Measurements from ENCODE around the gene STAT6. TPM values are rescaled to one million over a fixed set of nuclear protein-coding genes. Genes with fewer than 3 reads are reported as not detected.
"Not testable (repeated sequence)": the region's sequence is repeated elsewhere in the genome, so short reads cannot be mapped to it uniquely, and the experiment has no call there.

STAT6 gene
- total RNA-seq, 2 experiments from 2014 or later = 188 to 193 TPM

- CTCF ChIA-PET = interaction anchor here (0.6 to 14.5 kb wide), 7 partner anchors 18 to 128 kb away, joined by 3 to 252 read pairs (median 3); partner anchors contain the start of gene STAT6
- H3K4me1 Mint-ChIP-seq (ENCODE audit: low read depth) = peaks cover 11% of the 10 kb centered on the region
- no peaks in the 10 kb centered on the region for H3K27me3 Mint-ChIP-seq (ENCODE audit: low read depth)
- peak overlapping the region; percentile 80 for H3K4me3 Mint-ChIP-seq
- no peaks in the 10 kb centered on the region for H3K36me3 Mint-ChIP-seq (ENCODE audit: low read depth)
- intact Hi-C loops (cut with micrococcal nuclease) = loop anchor here (1.0 kb wide), 2 partner anchors 113 to 371 kb away; no protein-coding TSS in a partner anchor
- H3K27ac Mint-ChIP-seq = no peak overlapping the region
- peaks cover 4% of the 10 kb centered on the region for H3K9me3 Mint-ChIP-seq
- no peak for DNase-seq
Measured at GRCh38 chr12:57128519-57129247, 17.5 kb upstream of the STAT6 start.

- peak within 1 kb of the TSS; percentile 80 for H3K4me3 Mint-ChIP-seq
- peaks cover 7% of the 10 kb centered on the region for H3K9me3 Mint-ChIP-seq
- DNase-seq = peak; percentile 75
- CTCF ChIA-PET = interaction anchor here (0.6 to 14.5 kb wide), 7 partner anchors 17 to 127 kb away, joined by 3 to 252 read pairs (median 3); partner anchors contain the start of gene STAT6
- H3K27me3 Mint-ChIP-seq (ENCODE audit: low read depth) = no peaks in the 10 kb centered on the region
- intact Hi-C loops (cut with micrococcal nuclease) = loop anchor here (1.0 kb wide), 3 partner anchors 39 to 371 kb away; no protein-coding TSS in a partner anchor
- no peak within 1 kb of the TSS for H3K27ac Mint-ChIP-seq
- peaks cover 11% of the 10 kb centered on the region for H3K4me1 Mint-ChIP-seq (ENCODE audit: low read depth)
- H3K36me3 Mint-ChIP-seq (ENCODE audit: low read depth) = no peaks in the 10 kb centered on the region
Measured at GRCh38 chr12:57127726-57128518, 16.8 kb upstream of the STAT6 start, which contains the start of gene LRP1. LRP1 (plus strand) TSS chr12:57128483; CDS start chr12:57128965, 482 bp downstream.

GRCh38 chr12:57127101-57127725 lies 16.1 kb upstream of the STAT6 start:
- Mint-ChIP-seq H3K4me3 (peak overlapping the region; percentile 80), H3K36me3 (ENCODE audit: low read depth) (no peaks in the 10 kb centered on the region), H3K9me3 (peaks cover 7% of the 10 kb centered on the region), H3K27ac (no peak overlapping the region), H3K27me3 (ENCODE audit: low read depth) (no peaks in the 10 kb centered on the region), H3K4me1 (ENCODE audit: low read depth) (peaks cover 11% of the 10 kb centered on the region)
- CTCF ChIA-PET = interaction anchor here (0.6 to 14.5 kb wide), 7 partner anchors 11 to 60 kb away, joined by 3 to 252 read pairs (median 4); partner anchors contain the start of gene STAT6
- DNase-seq = peak; percentile 71
- intact Hi-C loops (cut with micrococcal nuclease) = loop anchor here (1.0 kb wide), 1 partner anchor 40 kb away; no protein-coding TSS in a partner anchor

- Mint-ChIP-seq H3K9me3 (peaks cover 7% of the 10 kb centered on the region), H3K4me1 (ENCODE audit: low read depth) (peaks cover 11% of the 10 kb centered on the region), H3K4me3 (no peak overlapping the region), H3K27ac (no peak overlapping the region), H3K27me3 (ENCODE audit: low read depth) (no peaks in the 10 kb centered on the region), H3K36me3 (ENCODE audit: low read depth) (no peaks in the 10 kb centered on the region)
- intact Hi-C loops (cut with micrococcal nuclease) = no loop called here
- DNase-seq = no peak
- CTCF ChIA-PET = interaction anchor here (0.6 to 14.5 kb wide), 7 partner anchors 11 to 61 kb away, joined by 3 to 252 read pairs (median 4); partner anchors contain the start of gene STAT6
Measured at GRCh38 chr12:57126561-57126960, 15.4 kb upstream of the STAT6 start.

GRCh38 chr12:57126061-57126460 lies 14.9 kb upstream of the STAT6 start:
- H3K36me3 Mint-ChIP-seq (ENCODE audit: low read depth) = no peaks in the 10 kb centered on the region
- no peak overlapping the region for H3K4me3 Mint-ChIP-seq
- DNase-seq = no peak
- CTCF ChIA-PET = interaction anchor here (1.3 to 14.5 kb wide), 7 partner anchors 10 to 113 kb away, joined by 3 to 252 read pairs (median 5); partner anchors contain the start of gene STAT6
- H3K27ac Mint-ChIP-seq = no peak overlapping the region
- peaks cover 9% of the 10 kb centered on the region for H3K4me1 Mint-ChIP-seq (ENCODE audit: low read depth)
- intact Hi-C loops (cut with micrococcal nuclease) = no loop called here
- no peaks in the 10 kb centered on the region for H3K27me3 Mint-ChIP-seq (ENCODE audit: low read depth)
- peaks cover 7% of the 10 kb centered on the region for H3K9me3 Mint-ChIP-seq

GRCh38 chr12:57124261-57124877 lies 13.2 kb upstream of the STAT6 start:
- CTCF ChIA-PET = interaction anchor here (0.5 to 14.5 kb wide), 39 partner anchors 8 to 211 kb away, joined by 3 to 252 read pairs (median 5); partner anchors contain the start of genes NEMP1 and STAT6
- intact Hi-C loops (cut with micrococcal nuclease) = loop anchor here (1.0 kb wide), 3 partner anchors 49 to 119 kb away; no protein-coding TSS in a partner anchor
- no peaks in the 10 kb centered on the region for H3K36me3 Mint-ChIP-seq (ENCODE audit: low read depth)
- no peaks in the 10 kb centered on the region for H3K27me3 Mint-ChIP-seq (ENCODE audit: low read depth)
- H3K9me3 Mint-ChIP-seq = peaks cover 7% of the 10 kb centered on the region
- DNase-seq = peak; percentile 90
- no peak overlapping the region for H3K4me3 Mint-ChIP-seq
- H3K4me1 Mint-ChIP-seq (ENCODE audit: low read depth) = peaks cover under 1% of the 10 kb centered on the region
- no peak overlapping the region for H3K27ac Mint-ChIP-seq

GRCh38 chr12:57123813-57124212 lies 12.7 kb upstream of the STAT6 start:
- H3K4me1 Mint-ChIP-seq (ENCODE audit: low read depth) = peaks cover 6% of the 10 kb centered on the region
- intact Hi-C loops (cut with micrococcal nuclease) = loop anchor here (1.0 kb wide), 3 partner anchors 49 to 119 kb away; no protein-coding TSS in a partner anchor
- H3K9me3 Mint-ChIP-seq = peaks cover 7% of the 10 kb centered on the region
- CTCF ChIA-PET = interaction anchor here (0.5 to 14.5 kb wide), 35 partner anchors 8 to 147 kb away, joined by 3 to 252 read pairs (median 4); partner anchors contain the start of genes NEMP1 and STAT6
- H3K27ac Mint-ChIP-seq = no peak overlapping the region
- no peak overlapping the region for H3K4me3 Mint-ChIP-seq
- no peaks in the 10 kb centered on the region for H3K36me3 Mint-ChIP-seq (ENCODE audit: low read depth)
- DNase-seq = no peak
- no peaks in the 10 kb centered on the region for H3K27me3 Mint-ChIP-seq (ENCODE audit: low read depth)

GRCh38 chr12:57120718-57121117 lies 9.6 kb upstream of the STAT6 start:
- H3K4me3 Mint-ChIP-seq; DNase-seq; intact Hi-C loops (cut with micrococcal nuclease); H3K27ac Mint-ChIP-seq; H3K36me3 Mint-ChIP-seq (ENCODE audit: low read depth); H3K9me3 Mint-ChIP-seq; H3K27me3 Mint-ChIP-seq (ENCODE audit: low read depth): not testable (repeated sequence)
- CTCF ChIA-PET = interaction anchor here (0.6 to 14.5 kb wide), 7 partner anchors 10 to 112 kb away, joined by 3 to 252 read pairs (median 4); partner anchors contain the start of gene STAT6
- H3K4me1 Mint-ChIP-seq (ENCODE audit: low read depth) = peaks cover 13% of the 10 kb centered on the region

GRCh38 chr12:57119294-57120085 lies 8.3 kb upstream of the STAT6 start:
- Mint-ChIP-seq H3K4me1 (ENCODE audit: low read depth) (peaks cover 13% of the 10 kb centered on the region), H3K27ac (no peak overlapping the region), H3K4me3 (no peak overlapping the region), H3K9me3 (peaks cover 7% of the 10 kb centered on the region), H3K27me3 (ENCODE audit: low read depth) (no peaks in the 10 kb centered on the region), H3K36me3 (ENCODE audit: low read depth) (no peaks in the 10 kb centered on the region)
- DNase-seq = no peak
- CTCF ChIA-PET = interaction anchor here (1.2 to 14.5 kb wide), 4 partner anchors 8 to 111 kb away, joined by 3 to 252 read pairs (median 118); partner anchors contain the start of gene STAT6
- intact Hi-C loops (cut with micrococcal nuclease) = no loop called here

- Mint-ChIP-seq H3K9me3 (peaks cover 4% of the 10 kb centered on the region), H3K27me3 (ENCODE audit: low read depth) (no peaks in the 10 kb centered on the region), H3K36me3 (ENCODE audit: low read depth) (no peaks in the 10 kb centered on the region), H3K4me3 (no peak overlapping the region), H3K4me1 (ENCODE audit: low read depth) (peaks cover 13% of the 10 kb centered on the region), H3K27ac (no peak overlapping the region)
- peak; percentile 33 for DNase-seq
- CTCF ChIA-PET = interaction anchor here (9.8 to 14.5 kb wide), 3 partner anchors 8 to 64 kb away, joined by 111 to 252 read pairs (median 125); partner anchors contain the start of gene STAT6
- intact Hi-C loops (cut with micrococcal nuclease) = no loop called here
Measured at GRCh38 chr12:57118711-57119271, 7.6 kb upstream of the STAT6 start.

All from activated naive CD4-positive, alpha-beta T cell treated with anti-CD3 and anti-CD28 coated beads for 36 hours (primary cell).